DOHH2 (cell line): Measurements from ENCODE around the gene THRB.
"Not testable (repeated sequence)": the region's sequence is repeated elsewhere in the genome, so short reads cannot be mapped to it uniquely, and the experiment has no call there.

Experiments used
- H3F3A ChIP-seq: fragments of 200-600 bp; sonication (generic), shearing (Covaris generic); 2 replicates; pipeline ENCODE4 v1.6.0; 2016; ENCODE audit warnings: antibody characterized with exemption, mild to moderate bottlenecking; ENCODE audit not compliant: control insufficient read depth, insufficient read depth
- H3K27ac ChIP-seq: fragments of 200-600 bp; sonication (generic); 2 replicates; pipeline ENCODE4 v1.5.1; 2014; ENCODE audit warnings: low read depth, mild to moderate bottlenecking, low read length, moderate library complexity
- H3K27me3 ChIP-seq: fragments of 200-600 bp; sonication (generic); 2 replicates; pipeline ENCODE4 v1.6.1; 2014; ENCODE audit warnings: mild to moderate bottlenecking, low read length, mixed read lengths; ENCODE audit not compliant: control insufficient read depth
- H3K36me3 ChIP-seq: fragments of 200-600 bp; sonication (generic); 2 replicates; pipeline ENCODE4 v1.6.1; 2014; ENCODE audit warnings: mild to moderate bottlenecking, low read length, moderate library complexity, mixed read lengths; ENCODE audit not compliant: control insufficient read depth
- H3K4me1 ChIP-seq: fragments of 200-600 bp; sonication (generic); 2 replicates; pipeline ENCODE4 v1.6.1; 2014; ENCODE audit warnings: mild to moderate bottlenecking, low read length, mixed read lengths; ENCODE audit not compliant: control insufficient read depth
- H3K4me2 ChIP-seq: fragments of 200-600 bp; sonication (generic); 2 replicates; pipeline ENCODE4 v1.6.0; 2014; ENCODE audit warnings: mild to moderate bottlenecking, low read length, moderate library complexity
- H3K4me3 ChIP-seq: fragments of 200-600 bp; sonication (generic); 2 replicates; pipeline ENCODE4 v1.5.1; 2014; ENCODE audit warnings: mild to moderate bottlenecking, low read length, mixed read lengths
- H3K79me2 ChIP-seq: fragments of 200-600 bp; sonication (generic); 2 replicates; pipeline ENCODE4 v1.6.1; 2014; ENCODE audit warnings: mild to moderate bottlenecking, low read length, mixed read lengths; ENCODE audit not compliant: control insufficient read depth
- H3K9me2 ChIP-seq: fragments of 200-600 bp; sonication (generic); replicated peaks from 2 replicates; pipeline ENCODE4 v1.6.1; 2014; ENCODE audit warnings: mild to moderate bottlenecking, low read length, mixed read lengths; ENCODE audit not compliant: control insufficient read depth
- H3K9me3 ChIP-seq: fragments of 200-600 bp; sonication (generic); 2 replicates; pipeline ENCODE4 v1.6.1; 2014; ENCODE audit warnings: antibody characterized with exemption, low read length, mixed read lengths; ENCODE audit not compliant: control insufficient read depth, insufficient read depth
- H4K20me1 ChIP-seq: fragments of 200-600 bp; sonication (generic); 2 replicates; pipeline ENCODE4 v1.6.0; 2014; ENCODE audit warnings: low read depth, mild to moderate bottlenecking, antibody characterized with exemption, low read length, moderate library complexity; ENCODE audit not compliant: control insufficient read depth, insufficient read depth
- CTCF ChIP-seq: fragments of 200-600 bp; sonication (generic); IDR thresholded peaks from one replicate; pipeline ENCODE4 v1.5.1; 2014; ENCODE audit warnings: antibody characterized with exemption, mild to moderate bottlenecking, low read depth, low read length; ENCODE audit not compliant: poor library complexity, severe bottlenecking
- EZH2phosphoT487 ChIP-seq: fragments of 200-600 bp; sonication (generic); IDR thresholded peaks from 2 replicates; pipeline ENCODE4 v1.6.1; 2017; ENCODE audit warnings: borderline replicate concordance, mild to moderate bottlenecking, antibody characterized with exemption, low read length, moderate library complexity, mixed read lengths

THRB gene

DNA sequence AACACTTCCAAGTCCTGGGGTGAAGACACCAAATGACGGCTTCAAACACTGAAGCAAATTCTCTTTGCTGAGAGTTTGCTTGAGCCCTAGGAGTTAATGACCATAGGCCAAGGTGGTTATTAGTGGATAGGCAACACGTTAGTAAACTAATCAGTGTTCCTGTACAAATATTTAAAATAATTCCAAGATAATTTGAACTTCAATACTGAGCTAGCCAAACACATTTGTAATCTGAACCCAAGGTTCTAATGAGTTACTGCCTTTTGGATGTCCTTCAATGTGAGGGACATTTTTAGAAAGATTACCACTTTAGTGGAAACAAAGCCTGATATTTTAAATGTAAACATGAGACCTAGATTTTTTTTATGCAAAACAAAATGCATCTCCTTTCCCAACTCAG is 94.6 kb downstream of the THRB start:
- Histone ChIP-seq H3K27ac (no peak overlapping the region), H4K20me1 (no peaks in the 10 kb centered on the region), H3K36me3 (no peaks in the 10 kb centered on the region), H3K4me2 (no peak overlapping the region), H3K9me3 (no peaks in the 10 kb centered on the region), H3F3A (no peaks in the 10 kb centered on the region), H3K4me3 (no peak overlapping the region), H3K4me1 (no peaks in the 10 kb centered on the region), H3K27me3 (no peaks in the 10 kb centered on the region), H3K79me2 (no peaks in the 10 kb centered on the region), H3K9me2 (no peaks in the 10 kb centered on the region)
- TF ChIP-seq EZH2phosphoT487 (no peak), CTCF (no peak)

DNA sequence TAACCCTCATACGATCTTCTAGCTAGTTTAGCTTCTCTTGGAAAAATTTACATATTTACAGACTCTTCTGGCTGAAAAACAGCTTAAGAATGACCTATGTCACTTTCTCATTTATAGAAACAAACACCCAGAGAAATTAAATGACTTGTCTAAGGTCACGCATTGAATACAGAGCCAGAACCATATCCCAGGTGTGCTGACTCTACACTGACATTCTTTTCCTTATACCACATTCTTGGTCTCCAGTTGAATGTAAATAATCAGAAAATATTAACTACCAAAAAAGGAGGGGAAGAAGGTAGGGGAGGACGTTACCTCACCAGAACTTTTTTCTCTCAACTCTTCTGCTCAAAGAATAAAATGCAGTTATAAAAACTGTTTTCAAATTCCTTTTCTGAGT is 95.0 kb downstream of the THRB start:
- Histone ChIP-seq H3K27me3 (no peaks in the 10 kb centered on the region), H3K36me3 (no peaks in the 10 kb centered on the region), H3F3A (no peaks in the 10 kb centered on the region), H3K79me2 (no peaks in the 10 kb centered on the region), H3K9me2 (no peaks in the 10 kb centered on the region), H3K4me1 (no peaks in the 10 kb centered on the region), H3K4me2 (no peak overlapping the region), H3K27ac (no peak overlapping the region), H3K4me3 (no peak overlapping the region), H4K20me1 (no peaks in the 10 kb centered on the region), H3K9me3 (no peaks in the 10 kb centered on the region)
- TF ChIP-seq CTCF (no peak), EZH2phosphoT487 (no peak)

- not testable (repeated sequence) for H3K27ac ChIP-seq, H4K20me1 ChIP-seq, H3K9me3 ChIP-seq, H3K36me3 ChIP-seq, H3K4me2 ChIP-seq, H3K27me3 ChIP-seq, H3K79me2 ChIP-seq, H3F3A ChIP-seq, H3K4me1 ChIP-seq, H3K4me3 ChIP-seq, H3K9me2 ChIP-seq
Measured at GRCh38 chr3:24398712-24399111, 95.9 kb downstream of the THRB start.

DNA sequence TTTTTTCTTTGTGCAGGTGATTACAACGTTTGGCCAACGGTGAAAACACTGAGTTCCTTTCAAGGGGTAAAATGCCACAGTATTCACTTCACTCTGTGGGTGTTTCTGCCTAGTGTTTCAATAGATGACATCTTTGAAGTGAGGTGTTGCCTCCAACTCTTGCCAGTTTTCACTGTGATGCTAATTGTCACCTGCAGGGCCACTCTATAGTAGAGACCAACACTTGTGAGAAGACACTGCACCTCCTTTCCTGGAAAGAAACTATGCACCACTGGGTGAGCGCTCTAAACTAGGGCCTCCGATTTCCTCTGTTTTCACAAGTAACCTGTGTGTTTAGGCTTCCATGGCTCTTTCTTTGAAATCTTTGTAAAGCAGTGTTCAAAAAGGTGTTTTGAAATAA is 98.3 kb downstream of the THRB start:
- no peaks in the 10 kb centered on the region for H3K9me2 ChIP-seq
- H3K36me3 ChIP-seq = no peaks in the 10 kb centered on the region
- no peaks in the 10 kb centered on the region for H3K27me3 ChIP-seq
- H3K79me2 ChIP-seq = no peaks in the 10 kb centered on the region
- no peak overlapping the region for H3K27ac ChIP-seq
- no peak overlapping the region for H3K4me2 ChIP-seq
- TF ChIP-seq EZH2phosphoT487 (no peak), CTCF (no peak)
- no peaks in the 10 kb centered on the region for H3F3A ChIP-seq
- no peak overlapping the region for H3K4me3 ChIP-seq
- no peaks in the 10 kb centered on the region for H3K4me1 ChIP-seq
- no peaks in the 10 kb centered on the region for H4K20me1 ChIP-seq
- no peaks in the 10 kb centered on the region for H3K9me3 ChIP-seq
